GM12892 (cell line): ENCODE measurements around the gene ZNF503.

Source experiments
- POLR2A ChIP-seq: IDR thresholded peaks from 2 replicates; pipeline ENCODE4 v1.6.1; 2011; ENCODE audit warnings: low read depth, low read length, control low read depth
- POLR2AphosphoS5 ChIP-seq: IDR thresholded peaks from 2 replicates; pipeline ENCODE4 v1.6.1; 2011; ENCODE audit warnings: low read depth, low read length, control low read depth
- TAF1 ChIP-seq: IDR thresholded peaks from 2 replicates; pipeline ENCODE4 v1.6.1; 2011; ENCODE audit warnings: low read depth, mild to moderate bottlenecking, control low read depth, low read length, borderline replicate concordance

DNA sequence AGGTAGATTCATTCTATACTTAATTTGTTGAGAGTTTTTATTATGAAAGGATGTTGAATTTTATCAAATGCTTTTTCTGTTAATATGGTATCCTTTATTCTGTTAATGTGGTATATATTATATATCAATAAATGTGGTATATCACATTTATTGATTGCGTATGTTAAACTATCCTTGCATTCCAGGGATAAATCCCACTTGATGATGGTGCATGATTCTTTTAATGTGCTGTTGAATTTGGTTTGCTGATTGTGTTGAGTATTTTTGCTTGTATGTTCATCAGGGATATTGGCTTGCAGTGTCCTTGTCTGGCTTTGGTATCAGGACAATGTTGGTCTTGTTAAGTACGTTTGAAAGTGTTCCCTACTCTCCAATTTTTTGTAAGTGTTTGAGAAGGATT lies 41.8 kb upstream of the ZNF503 start:
- TF ChIP-seq POLR2AphosphoS5 (no peak), POLR2A (no peak), TAF1 (no peak)
